Measurements from ENCODE around the gene NUP210L. TPM values are rescaled to one million over a fixed set of nuclear protein-coding genes. Genes with fewer than 3 reads are reported as not detected.
A peak's percentile ranks its signal among the peaks of the same experiment; 100 is the strongest.

Gene NUP210L
- polyA plus RNA-seq, 3 donors = 0.03 TPM; not detected in 2

- no peak for DNase-seq
- Mint-ChIP-seq H3K27ac (peak overlapping the region in 1 of 7 donors; percentile 12), H3K4me3 (no peak overlapping the region), H3K36me3 (peaks cover 25 to 44% of the 10 kb centered on the region in 2 donors), H3K9me3 (no peaks in the 10 kb centered on the region), H3K4me1 (peaks cover 14% of the 10 kb centered on the region), H3K27me3 (ENCODE audit: low read depth in 3 of 3) (peaks cover 0 to 1% (median 0%) of the 10 kb centered on the region in 3 donors)
- H3K27ac ChIP-seq (ENCODE audit: low read depth in 1 of 2, low read length in 2 of 2) = no peak overlapping the region
- TF ChIP-seq, protein P1, sequence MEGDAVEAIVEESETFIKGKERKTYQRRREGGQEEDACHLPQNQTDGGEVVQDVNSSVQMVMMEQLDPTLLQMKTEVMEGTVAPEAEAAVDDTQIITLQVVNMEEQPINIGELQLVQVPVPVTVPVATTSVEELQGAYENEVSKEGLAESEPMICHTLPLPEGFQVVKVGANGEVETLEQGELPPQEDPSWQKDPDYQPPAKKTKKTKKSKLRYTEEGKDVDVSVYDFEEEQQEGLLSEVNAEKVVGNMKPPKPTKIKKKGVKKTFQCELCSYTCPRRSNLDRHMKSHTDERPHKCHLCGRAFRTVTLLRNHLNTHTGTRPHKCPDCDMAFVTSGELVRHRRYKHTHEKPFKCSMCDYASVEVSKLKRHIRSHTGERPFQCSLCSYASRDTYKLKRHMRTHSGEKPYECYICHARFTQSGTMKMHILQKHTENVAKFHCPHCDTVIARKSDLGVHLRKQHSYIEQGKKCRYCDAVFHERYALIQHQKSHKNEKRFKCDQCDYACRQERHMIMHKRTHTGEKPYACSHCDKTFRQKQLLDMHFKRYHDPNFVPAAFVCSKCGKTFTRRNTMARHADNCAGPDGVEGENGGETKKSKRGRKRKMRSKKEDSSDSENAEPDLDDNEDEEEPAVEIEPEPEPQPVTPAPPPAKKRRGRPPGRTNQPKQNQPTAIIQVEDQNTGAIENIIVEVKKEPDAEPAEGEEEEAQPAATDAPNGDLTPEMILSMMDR (IDR thresholded peaks at IDR 0.05) = no peak
- intact Hi-C loops (cut with micrococcal nuclease) = no loop called here
- H3K79me2 ChIP-seq (ENCODE audit: insufficient read depth, low read length) = peaks cover 18% of the 10 kb centered on the region
- H3K4me1 ChIP-seq (ENCODE audit: control insufficient read depth in 1 of 2, insufficient read depth in 2 of 2, low read length in 2 of 2) = peaks cover 11 to 19% of the 10 kb centered on the region in 2 donors
- H2AFZ ChIP-seq (ENCODE audit: insufficient read depth, low read depth, low read length, poor library complexity, severe bottlenecking) = no peak overlapping the region
- no peak overlapping the region for H3K4me2 ChIP-seq (replicated peaks; ENCODE audit: extremely low read depth, low read length, poor library complexity, severe bottlenecking)
- H3K9me3 ChIP-seq (replicated peaks in 1 of 2; ENCODE audit: control insufficient read depth in 1 of 2, insufficient read depth in 1 of 2, low read length in 2 of 2) = no peaks in the 10 kb centered on the region
- H4K20me1 ChIP-seq (ENCODE audit: insufficient read depth, low read length) = no peaks in the 10 kb centered on the region
- H3K9ac ChIP-seq (ENCODE audit: insufficient read depth, low read length, poor library complexity, severe bottlenecking) = no peak overlapping the region
- H3K4me3 ChIP-seq (replicated peaks in 1 of 3; ENCODE audit: low read depth in 2 of 3, low read length in 3 of 3) = no peak overlapping the region
- H3K36me3 ChIP-seq (replicated peaks in 1 of 2; ENCODE audit: control insufficient read depth in 1 of 2, insufficient read depth in 2 of 2, low read length in 2 of 2) = peaks cover 16 to 40% of the 10 kb centered on the region in 2 donors
- no peaks in the 10 kb centered on the region for H3K27me3 ChIP-seq (ENCODE audit: control insufficient read depth in 2 of 2, insufficient read depth in 2 of 2, low read length in 2 of 2)
- WGBS (ENCODE audit: insufficient coverage) = 97% methylated on average over 7 of the region's 11 CpGs
Observed at GRCh38 chr1:153995640-153996039, 159.2 kb downstream of the NUP210L start.

DNA sequence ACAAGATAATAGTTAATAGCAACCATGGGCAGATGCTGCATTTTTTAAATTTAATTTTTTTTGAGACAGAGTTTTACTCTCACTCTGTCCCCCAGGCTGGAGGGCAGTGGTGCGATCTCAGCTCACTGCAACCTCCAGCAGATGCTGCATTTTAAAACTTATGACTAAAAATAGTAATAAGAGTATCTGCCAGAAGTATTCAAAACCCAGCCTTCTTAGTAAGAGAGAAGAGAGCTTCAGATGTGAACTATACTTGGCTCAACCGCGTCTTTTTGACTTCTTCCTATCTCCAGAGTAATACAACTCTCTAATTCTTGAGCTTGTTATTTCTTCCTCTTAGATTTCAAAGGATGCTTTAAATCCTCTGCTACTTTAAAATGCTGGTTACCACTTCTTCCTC lies 159.7 kb downstream of the NUP210L start:
- no peak for DNase-seq
- no CpG with 5 or more reads among the region's 3 CpGs for WGBS (ENCODE audit: insufficient coverage)
- Mint-ChIP-seq H3K9me3 (no peaks in the 10 kb centered on the region), H3K36me3 (peaks cover 25 to 44% of the 10 kb centered on the region in 2 donors), H3K27me3 (ENCODE audit: low read depth in 3 of 3) (peaks cover 0 to 1% (median 0%) of the 10 kb centered on the region in 3 donors), H3K4me3 (no peak overlapping the region), H3K4me1 (peaks cover 16% of the 10 kb centered on the region), H3K27ac (peak overlapping the region in 3 of 7 donors; percentile 12 to 62 (median 25))
- Histone ChIP-seq H3K9me3 (replicated peaks in 1 of 2; ENCODE audit: control insufficient read depth in 1 of 2, insufficient read depth in 1 of 2, low read length in 2 of 2) (no peaks in the 10 kb centered on the region), H3K9ac (ENCODE audit: insufficient read depth, low read length, poor library complexity, severe bottlenecking) (no peak overlapping the region), H3K27ac (ENCODE audit: low read depth in 1 of 2, low read length in 2 of 2) (no peak overlapping the region), H3K4me3 (replicated peaks in 1 of 3; ENCODE audit: low read depth in 2 of 3, low read length in 3 of 3) (no peak overlapping the region), H3K36me3 (replicated peaks in 1 of 2; ENCODE audit: control insufficient read depth in 1 of 2, insufficient read depth in 2 of 2, low read length in 2 of 2) (peaks cover 16 to 40% of the 10 kb centered on the region in 2 donors), H3K27me3 (ENCODE audit: control insufficient read depth in 2 of 2, insufficient read depth in 2 of 2, low read length in 2 of 2) (no peaks in the 10 kb centered on the region), H2AFZ (ENCODE audit: insufficient read depth, low read depth, low read length, poor library complexity, severe bottlenecking) (no peak overlapping the region), H4K20me1 (ENCODE audit: insufficient read depth, low read length) (no peaks in the 10 kb centered on the region), H3K4me2 (replicated peaks; ENCODE audit: extremely low read depth, low read length, poor library complexity, severe bottlenecking) (no peak overlapping the region), H3K4me1 (ENCODE audit: control insufficient read depth in 1 of 2, insufficient read depth in 2 of 2, low read length in 2 of 2) (peaks cover 13 to 20% of the 10 kb centered on the region in 2 donors), H3K79me2 (ENCODE audit: insufficient read depth, low read length) (peaks cover 20% of the 10 kb centered on the region)
- intact Hi-C loops (cut with micrococcal nuclease) = no loop called here
- TF ChIP-seq, protein P1 (IDR thresholded peaks at IDR 0.05) = no peak

All from CD14-positive monocyte (primary cell).